ENCODE measurements around the gene SPTBN4. TPM values are rescaled to one million over a fixed set of nuclear protein-coding genes. Genes with fewer than 3 reads are reported as not detected.
"Not testable (repeated sequence)": the region's sequence is repeated elsewhere in the genome, so short reads cannot be mapped to it uniquely, and the experiment has no call there.

The SPTBN4 gene
- total and polyA plus RNA-seq, 10 donors, result 0.30 to 2.3 (median 0.66) TPM

DNA sequence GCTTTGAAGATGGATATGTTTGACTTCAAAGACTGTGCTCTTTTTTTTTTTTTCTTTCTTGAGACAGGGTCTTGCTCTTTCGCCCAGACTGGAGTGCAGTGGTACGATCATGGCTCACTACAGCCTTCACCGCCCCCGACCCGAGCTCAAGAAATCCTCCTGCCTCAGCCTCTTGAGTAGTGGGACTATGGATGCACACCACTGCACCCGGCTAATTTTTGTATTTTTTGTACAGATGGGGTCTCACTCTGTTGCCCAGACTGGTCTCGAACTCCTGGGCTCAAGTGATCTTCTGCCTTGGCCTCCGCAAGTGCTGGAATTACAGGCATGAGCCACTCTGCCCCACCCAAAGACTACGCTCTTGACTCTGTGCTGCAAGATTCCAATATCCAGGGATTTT lies 50.4 kb downstream of the SPTBN4 start:
- TF ChIP-seq POLR2A (IDR thresholded peaks at IDR 0.05), result no peak
- TF ChIP-seq POLR2AphosphoS5 (IDR thresholded peaks at IDR 0.05), result no peak
- TF ChIP-seq, protein P1, sequence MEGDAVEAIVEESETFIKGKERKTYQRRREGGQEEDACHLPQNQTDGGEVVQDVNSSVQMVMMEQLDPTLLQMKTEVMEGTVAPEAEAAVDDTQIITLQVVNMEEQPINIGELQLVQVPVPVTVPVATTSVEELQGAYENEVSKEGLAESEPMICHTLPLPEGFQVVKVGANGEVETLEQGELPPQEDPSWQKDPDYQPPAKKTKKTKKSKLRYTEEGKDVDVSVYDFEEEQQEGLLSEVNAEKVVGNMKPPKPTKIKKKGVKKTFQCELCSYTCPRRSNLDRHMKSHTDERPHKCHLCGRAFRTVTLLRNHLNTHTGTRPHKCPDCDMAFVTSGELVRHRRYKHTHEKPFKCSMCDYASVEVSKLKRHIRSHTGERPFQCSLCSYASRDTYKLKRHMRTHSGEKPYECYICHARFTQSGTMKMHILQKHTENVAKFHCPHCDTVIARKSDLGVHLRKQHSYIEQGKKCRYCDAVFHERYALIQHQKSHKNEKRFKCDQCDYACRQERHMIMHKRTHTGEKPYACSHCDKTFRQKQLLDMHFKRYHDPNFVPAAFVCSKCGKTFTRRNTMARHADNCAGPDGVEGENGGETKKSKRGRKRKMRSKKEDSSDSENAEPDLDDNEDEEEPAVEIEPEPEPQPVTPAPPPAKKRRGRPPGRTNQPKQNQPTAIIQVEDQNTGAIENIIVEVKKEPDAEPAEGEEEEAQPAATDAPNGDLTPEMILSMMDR (IDR thresholded peaks at IDR 0.05 in 8 of 11, conservative IDR thresholded peaks at IDR 0.05 in 3 of 11), result no peak
- Histone ChIP-seq H3K27me3 (replicated peaks in 1 of 7) (peaks cover 2 to 86% (median 40%) of the 10 kb centered on the region in 7 donors), H3K27ac (no peak overlapping the region), H3K4me3 (no peak overlapping the region), H3K4me1 (peaks cover 3 to 23% (median 11%) of the 10 kb centered on the region in 6 donors), H3K9me3 (no peaks in the 10 kb centered on the region), H3K36me3 (no peaks in the 10 kb centered on the region)
- WGBS, 5 donors, result 80 to 94% (median 82%) methylated on average over 9 of the region's 9 CpGs
- intact Hi-C loops (cut with DNase I; ENCODE audit: low total_unique reads), result no loop called here
- DNase-seq, result no peak

DNA sequence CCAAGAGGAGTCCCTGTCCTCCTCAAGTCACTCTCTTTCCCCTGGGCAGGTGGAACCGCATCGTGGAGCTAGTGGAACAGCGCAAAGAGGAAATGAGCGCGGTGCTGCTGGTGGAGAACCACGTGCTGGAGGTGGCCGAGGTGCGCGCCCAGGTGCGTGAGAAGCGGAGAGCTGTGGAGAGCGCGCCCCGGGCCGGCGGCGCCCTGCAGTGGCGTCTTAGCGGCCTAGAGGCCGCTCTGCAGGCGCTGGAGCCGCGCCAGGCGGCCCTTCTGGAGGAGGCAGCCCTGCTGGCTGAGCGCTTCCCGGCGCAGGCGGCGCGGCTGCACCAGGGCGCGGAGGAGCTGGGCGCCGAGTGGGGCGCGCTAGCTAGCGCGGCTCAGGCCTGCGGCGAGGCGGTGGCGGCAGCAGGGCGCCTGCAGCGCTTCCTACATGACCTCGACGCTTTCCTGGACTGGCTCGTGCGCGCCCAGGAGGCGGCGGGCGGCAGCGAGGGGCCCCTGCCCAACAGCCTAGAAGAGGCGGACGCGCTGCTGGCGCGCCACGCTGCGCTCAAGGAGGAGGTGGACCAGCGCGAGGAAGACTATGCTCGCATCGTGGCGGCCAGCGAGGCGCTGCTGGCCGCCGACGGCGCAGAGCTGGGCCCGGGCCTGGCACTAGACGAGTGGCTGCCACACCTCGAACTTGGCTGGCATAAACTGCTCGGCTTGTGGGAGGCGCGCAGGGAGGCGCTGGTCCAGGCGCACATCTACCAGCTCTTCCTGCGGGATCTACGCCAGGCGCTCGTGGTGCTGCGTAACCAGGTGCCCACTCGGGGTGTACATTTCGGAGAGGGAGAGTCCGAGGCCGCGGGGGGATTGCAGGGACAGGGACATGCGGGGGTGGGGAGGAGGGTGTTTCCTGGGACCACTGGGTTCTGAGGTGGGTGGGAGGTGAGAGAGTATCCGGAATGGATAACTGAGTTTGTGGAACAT lies 52.8 kb downstream of the SPTBN4 start:
- Histone ChIP-seq H3K9me3 (no peaks in the 10 kb centered on the region), H3K27me3 (replicated peaks in 1 of 7) (peaks cover 0 to 75% (median 16%) of the 10 kb centered on the region in 7 donors), H3K36me3 (no peaks in the 10 kb centered on the region), H3K4me1 (peaks cover 0 to 11% (median 5%) of the 10 kb centered on the region in 6 donors), H3K4me3 (no peak overlapping the region), H3K27ac (no peak overlapping the region)
- intact Hi-C loops (cut with DNase I; ENCODE audit: low total_unique reads), result no loop called here
- no peak for DNase-seq
- TF ChIP-seq POLR2AphosphoS5 (IDR thresholded peaks at IDR 0.05) (no peak), POLR2A (IDR thresholded peaks at IDR 0.05) (no peak)
- TF ChIP-seq, protein P1 (IDR thresholded peaks at IDR 0.05 in 8 of 11, conservative IDR thresholded peaks at IDR 0.05 in 3 of 11), result no peak
- WGBS, 5 donors, result 13 to 45% (median 17%) methylated on average over 37 to 91 of the region's 91 CpGs

DNA sequence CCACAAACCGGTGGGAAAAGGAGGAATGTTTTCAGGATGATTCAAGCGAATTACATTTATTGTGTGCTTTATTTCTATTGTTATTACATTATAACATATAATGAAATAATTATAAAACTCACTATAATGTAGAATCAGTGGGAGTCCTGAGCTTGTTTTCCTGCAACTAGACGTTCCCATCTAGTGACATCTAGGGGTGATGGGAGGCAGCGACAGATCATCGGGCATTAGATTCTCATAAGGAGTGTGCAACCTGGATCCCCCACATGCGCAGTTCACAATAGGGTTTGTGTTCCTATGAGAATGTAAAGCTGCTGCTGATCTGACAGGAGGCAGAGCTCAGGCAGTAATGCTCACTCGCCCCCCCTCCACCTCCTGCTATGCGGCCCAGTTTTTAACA lies 54.5 kb downstream of the SPTBN4 start:
- no peak overlapping the region for H3K27ac ChIP-seq
- no peak for TF ChIP-seq POLR2A (IDR thresholded peaks at IDR 0.05)
- no peak for TF ChIP-seq POLR2AphosphoS5 (IDR thresholded peaks at IDR 0.05)
- TF ChIP-seq, protein P1 (IDR thresholded peaks at IDR 0.05 in 8 of 11, conservative IDR thresholded peaks at IDR 0.05 in 3 of 11), result peak in 1 of 11 experiments; percentile 19
- no peaks in the 10 kb centered on the region for H3K36me3 ChIP-seq
- intact Hi-C loops (cut with DNase I; ENCODE audit: low total_unique reads), result no loop called here
- DNase-seq, result no peak
- H3K4me1 ChIP-seq, result peaks cover 0 to 11% (median 5%) of the 10 kb centered on the region in 6 donors
- H3K9me3 ChIP-seq, result no peaks in the 10 kb centered on the region
- 73 to 85% (median 78%) methylated on average over 8 of the region's 8 CpGs for WGBS, 5 donors
- no peak overlapping the region for H3K4me3 ChIP-seq
- H3K27me3 ChIP-seq (replicated peaks in 1 of 7), result peaks cover 0 to 63% (median 16%) of the 10 kb centered on the region in 7 donors

DNA sequence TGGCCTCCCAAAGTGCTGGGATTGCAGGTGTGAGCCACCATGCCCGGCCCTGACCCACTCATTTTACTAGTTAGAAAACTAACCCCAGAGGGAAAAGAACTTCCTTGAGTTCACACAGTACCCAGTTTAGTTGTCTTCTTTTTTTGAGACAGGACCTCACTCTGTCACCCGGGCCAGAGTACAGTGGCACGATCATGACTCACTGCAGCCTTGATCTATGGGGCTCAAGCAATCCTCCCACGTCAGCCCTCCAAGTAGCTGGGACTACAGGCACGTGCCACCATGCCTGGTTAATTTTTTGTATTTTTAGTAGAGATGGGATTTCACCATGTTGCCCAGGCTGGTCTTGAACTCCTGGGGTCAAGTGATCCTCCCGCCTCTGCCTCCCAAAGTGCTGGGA lies 55.1 kb downstream of the SPTBN4 start:
- peaks cover 0 to 11% (median 5%) of the 10 kb centered on the region in 6 donors for H3K4me1 ChIP-seq
- 76 to 87% (median 77%) methylated on average over 6 of the region's 6 CpGs for WGBS, 5 donors
- DNase-seq; H3K27ac ChIP-seq; H3K9me3 ChIP-seq; H3K4me3 ChIP-seq; H3K36me3 ChIP-seq; intact Hi-C loops (cut with DNase I; ENCODE audit: low total_unique reads): not testable (repeated sequence)
- H3K27me3 ChIP-seq (replicated peaks in 1 of 7), result peaks cover 0 to 58% (median 16%) of the 10 kb centered on the region in 7 donors
